GM12892 (cell line): ENCODE measurements around the gene KAT8.
"Not testable (repeated sequence)": the region's sequence is repeated elsewhere in the genome, so short reads cannot be mapped to it uniquely, and the experiment has no call there.

Experiments used
- DNase-seq: peaks from one replicate; pipeline ENCODE4 v3.0.0; 2011; ENCODE audit not compliant: insufficient read length
- FAIRE-seq: peaks from 2 replicates; lab custom pipeline; 2011; peaks lifted over from hg19 to GRCh38; lab: Jason Lieb, UNC
- POLR2A ChIP-seq: IDR thresholded peaks from 2 replicates; pipeline ENCODE4 v1.6.1; 2011; ENCODE audit warnings: low read depth, low read length, control low read depth
- POLR2AphosphoS5 ChIP-seq: IDR thresholded peaks from 2 replicates; pipeline ENCODE4 v1.6.1; 2011; ENCODE audit warnings: low read depth, low read length, control low read depth
- TAF1 ChIP-seq: IDR thresholded peaks from 2 replicates; pipeline ENCODE4 v1.6.1; 2011; ENCODE audit warnings: low read depth, mild to moderate bottlenecking, control low read depth, low read length, borderline replicate concordance

KAT8 gene

DNA sequence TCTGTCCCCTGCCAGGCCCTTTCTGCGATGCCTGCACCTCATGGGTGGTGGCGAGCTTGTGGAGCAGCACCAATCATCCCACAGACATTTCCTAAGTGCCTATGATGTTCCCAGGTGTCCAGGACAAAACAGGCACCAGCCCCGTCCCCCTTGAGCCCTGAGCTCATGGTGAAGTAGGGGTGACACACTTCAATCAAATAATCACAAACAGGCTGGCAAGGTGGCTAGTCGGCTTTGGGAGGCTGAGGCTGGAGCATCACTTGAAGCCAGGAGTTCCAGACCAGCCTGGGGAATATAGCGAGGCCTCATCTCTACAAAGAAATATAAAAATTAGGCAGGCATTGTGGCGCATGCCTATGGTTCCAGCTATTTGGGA, 18.8 kb downstream of the KAT8 start:
- TF ChIP-seq POLR2A (no peak), POLR2AphosphoS5 (no peak), TAF1 (no peak)
- FAIRE-seq (no peak), DNase-seq (no peak)

DNA sequence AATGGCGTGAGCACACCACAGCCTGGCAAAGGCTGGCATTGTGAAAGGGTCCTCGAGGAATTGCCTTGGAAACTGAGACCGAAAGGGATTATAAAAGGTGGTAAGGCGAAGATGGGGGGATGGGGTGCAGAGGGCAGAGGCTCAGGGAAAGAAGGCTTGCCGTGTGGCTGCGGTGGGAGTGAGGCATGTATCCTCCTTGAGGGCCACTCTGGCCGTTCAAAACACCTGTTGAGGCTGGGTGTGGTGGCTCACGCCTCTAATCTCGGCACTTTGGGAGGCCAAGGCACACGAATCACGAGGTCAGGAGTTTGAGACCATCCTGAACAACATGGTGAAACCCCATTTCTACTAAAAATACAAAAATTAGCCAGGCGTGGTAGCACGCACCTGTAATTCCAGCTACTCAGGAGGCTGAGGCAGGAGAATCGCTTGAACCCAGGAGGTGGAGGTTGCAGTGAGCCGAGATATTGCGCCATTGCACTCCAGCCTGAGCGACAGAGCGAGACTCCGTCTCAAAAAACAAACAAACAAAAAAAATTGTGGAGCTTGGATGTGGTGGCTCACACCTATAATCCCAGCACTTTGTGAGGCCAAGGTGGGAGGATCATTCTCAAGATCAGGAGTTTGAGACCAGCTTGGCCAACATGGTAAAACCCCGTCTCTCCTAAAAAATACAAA, 19.5 kb downstream of the KAT8 start:
- DNase-seq, FAIRE-seq: not testable (repeated sequence)

DNA sequence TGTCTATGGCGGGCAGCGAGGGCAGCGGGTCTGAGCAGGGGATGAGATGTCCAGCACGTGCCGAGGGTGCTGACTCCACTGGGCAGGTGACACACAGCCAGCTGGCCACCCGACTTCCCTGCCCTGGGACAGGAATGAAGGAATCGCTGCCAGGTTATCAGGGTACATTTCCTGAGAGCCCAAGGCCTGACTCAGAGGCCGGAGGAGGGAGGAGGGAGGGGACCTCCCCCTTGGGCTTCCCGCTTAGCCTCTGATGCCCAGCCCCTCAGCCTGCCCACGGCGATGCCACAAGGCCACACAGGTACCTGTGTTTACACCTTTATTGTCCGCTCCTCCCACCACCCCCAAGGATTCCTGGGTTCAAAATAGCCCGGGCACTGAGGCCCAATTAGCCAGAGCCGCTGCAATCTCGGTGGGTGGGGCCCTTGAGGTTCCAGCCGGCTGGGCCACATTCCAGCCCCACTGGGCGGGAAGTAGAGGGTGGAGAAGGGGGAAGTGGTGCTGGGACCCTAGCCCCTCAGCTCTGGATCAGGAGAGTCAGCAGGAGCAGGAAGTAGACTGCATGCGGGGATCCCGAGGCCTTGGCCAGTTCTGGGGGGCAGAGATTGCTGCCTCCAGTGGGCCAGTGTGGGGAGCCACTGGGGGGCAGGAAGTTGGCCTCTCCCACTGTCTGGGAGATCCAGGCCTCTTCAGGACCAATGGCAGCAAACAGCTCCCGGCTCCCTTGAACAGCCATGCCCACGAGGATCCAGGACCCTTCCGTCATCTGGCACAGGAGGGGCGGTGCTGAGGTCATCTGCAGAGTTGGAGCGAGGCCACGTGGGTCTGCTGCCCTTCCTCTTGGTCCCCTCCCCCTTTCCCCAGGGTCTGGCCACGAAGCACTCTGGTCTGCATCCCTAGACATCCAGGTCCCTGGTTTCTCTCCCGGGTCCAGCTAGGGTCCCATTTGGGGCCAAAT, 21.4 kb downstream of the KAT8 start:
- no peak for TF ChIP-seq POLR2AphosphoS5
- no peak for TF ChIP-seq POLR2A
- no peak for TF ChIP-seq TAF1
- FAIRE-seq, result no peak
- no peak for DNase-seq

DNA sequence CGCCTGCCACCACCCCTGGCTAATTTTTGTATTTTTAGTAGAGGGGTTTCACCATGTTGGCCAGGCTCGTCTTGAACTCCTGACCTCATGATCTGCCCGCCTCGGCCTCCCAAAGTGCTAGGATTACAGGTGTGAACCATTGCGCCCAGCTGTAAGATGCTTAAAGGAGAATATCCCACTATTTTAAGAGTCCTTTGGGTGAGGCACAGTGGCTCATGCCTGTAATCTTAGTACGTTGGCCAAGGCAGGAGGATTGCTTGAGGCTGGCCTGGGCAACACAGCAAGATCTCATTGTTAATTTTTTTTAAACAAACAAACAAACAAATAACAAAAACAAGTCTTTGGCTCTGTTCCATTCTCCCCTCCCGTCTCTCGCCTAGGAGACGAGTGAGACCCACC, 23.6 kb downstream of the KAT8 start:
- not testable (repeated sequence) for DNase-seq, FAIRE-seq

DNA sequence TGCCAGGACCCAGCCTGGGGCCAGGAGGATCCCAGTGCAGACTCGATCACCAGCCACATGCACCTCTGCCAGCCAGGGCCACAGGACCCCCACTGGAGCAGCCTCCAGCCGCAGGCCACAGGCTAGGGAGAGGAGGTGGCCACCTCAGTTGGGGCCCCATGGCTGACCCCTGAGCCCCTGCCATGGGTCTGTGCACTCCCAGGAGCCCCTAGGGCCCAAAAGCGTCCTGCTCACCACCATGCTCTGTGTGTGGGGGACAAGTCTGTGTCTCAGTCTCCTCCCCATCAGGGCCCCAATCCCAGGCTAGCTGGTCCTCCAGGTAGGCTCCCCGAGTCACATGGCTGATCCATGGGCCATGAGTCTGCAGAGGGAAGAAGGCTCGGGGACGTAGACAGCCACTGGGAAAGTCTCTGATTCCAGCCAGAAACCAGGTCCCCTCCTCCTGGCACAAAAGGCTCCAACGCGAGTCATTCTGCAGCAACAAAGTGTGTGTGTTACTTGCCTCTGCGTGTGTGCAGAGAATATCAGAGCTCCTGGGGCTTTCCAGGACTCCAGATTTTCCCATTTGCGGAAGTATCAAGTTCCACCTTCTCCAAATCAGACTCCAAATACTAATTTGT, 24.1 kb downstream of the KAT8 start:
- FAIRE-seq (no peak), DNase-seq (peak; percentile 46)
- TF ChIP-seq TAF1 (no peak), POLR2A (no peak), POLR2AphosphoS5 (no peak)

DNA sequence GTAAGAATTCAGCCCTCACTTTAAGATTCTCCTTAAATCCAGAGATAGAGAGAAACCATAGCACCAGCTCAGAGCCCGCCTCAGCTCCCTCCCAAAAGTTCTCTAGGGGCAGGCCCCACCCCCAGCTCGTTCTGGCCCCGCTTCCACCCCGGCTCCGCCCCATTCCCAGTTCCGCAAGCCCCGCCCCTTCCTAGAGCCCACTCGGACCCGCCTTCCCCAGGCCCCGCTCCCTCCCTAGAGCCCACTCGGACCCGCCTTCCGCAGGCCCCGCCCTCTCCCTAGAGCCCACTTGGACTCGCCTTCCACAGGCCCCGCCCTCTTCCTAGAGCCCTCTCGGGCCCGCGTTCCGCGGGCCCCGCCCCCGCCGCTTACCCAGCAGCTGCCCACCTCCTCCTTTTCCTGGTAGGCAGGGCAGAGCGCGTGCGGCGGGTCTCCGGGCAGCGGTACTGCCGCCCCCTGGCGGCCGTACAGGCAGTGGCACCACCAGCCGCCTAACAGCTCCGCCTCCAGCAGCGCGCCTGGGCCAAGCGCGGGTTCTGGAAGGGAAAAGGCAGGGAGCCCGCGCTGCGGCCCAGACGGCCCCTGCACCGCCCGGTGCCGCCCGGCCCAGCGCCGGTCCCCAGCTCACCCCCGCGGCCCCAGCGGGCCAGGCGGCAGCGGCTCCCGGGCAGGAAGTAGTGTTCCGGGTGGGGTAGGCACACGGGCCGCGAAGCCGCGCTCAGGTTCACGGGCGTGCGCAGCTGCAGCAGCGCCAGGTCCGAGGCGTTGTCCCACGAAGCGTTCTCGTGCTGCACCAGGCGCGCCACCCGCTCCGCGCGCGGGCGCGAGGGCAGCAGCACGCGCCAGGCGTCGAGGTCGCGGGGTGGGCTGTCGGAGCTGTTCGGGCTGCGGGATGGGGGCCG, 24.9 kb downstream of the KAT8 start:
- TF ChIP-seq TAF1, result no peak
- no peak for TF ChIP-seq POLR2AphosphoS5
- TF ChIP-seq POLR2A, result no peak
- DNase-seq, result peak; percentile 99
- peak; percentile 97 for FAIRE-seq

DNA sequence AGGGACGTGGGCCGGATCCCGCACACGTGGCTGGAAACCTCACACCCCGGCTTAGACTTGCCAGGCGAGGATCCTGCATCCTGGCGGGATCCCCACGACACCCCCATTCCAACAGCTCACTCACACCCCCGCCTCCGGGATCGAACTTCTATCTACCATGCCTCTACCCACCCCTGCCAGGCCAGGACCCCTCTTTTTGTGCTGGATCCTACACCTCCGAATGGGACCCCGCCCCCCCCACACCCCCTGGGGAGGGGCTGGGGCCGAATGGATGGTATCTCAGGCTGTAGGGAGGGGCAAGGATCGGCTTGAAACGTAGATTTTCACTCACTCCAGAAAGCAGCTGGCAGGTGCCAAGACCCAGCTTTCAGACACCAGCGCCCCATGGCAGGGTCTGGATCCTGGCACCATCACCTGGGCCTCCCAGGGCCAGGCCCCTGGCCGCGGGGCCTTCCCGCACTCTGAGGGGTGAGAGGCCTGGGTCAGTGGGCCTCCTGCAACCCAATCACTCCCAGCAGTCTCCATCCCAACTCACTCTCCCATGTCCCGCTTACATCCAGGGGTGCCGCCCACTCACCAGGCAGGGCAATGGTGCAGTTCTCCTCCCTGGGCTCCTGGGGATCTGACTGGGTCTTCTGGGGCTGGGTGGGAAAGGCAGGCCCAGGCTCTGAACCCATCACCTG, 25.7 kb downstream of the KAT8 start:
- DNase-seq, result no peak
- TF ChIP-seq TAF1 (no peak), POLR2AphosphoS5 (no peak), POLR2A (no peak)
- no peak for FAIRE-seq

DNA sequence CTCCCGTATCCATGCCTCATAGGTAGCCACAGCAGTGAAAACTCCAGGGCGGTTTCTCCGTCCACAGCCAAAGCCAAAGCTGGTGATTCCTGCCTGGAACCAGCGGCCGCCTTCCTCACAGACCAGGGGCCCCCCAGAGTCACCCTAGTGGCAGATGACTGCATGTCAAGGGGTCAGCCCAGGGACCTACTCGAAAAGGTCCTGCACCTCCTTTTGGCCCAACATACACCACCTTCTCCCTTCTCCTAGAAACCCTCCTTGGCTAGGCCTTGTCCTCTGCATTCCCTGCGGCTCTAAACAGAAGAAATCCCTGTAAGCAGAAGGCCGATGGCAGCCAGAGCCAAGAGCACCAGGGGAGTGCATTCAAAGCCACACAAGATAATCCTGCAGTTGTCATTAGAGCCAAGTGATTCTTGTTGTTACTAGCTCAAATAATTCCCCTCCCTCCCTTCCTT, 26.3 kb downstream of the KAT8 start:
- FAIRE-seq (no peak), DNase-seq (no peak)
- TF ChIP-seq POLR2AphosphoS5 (no peak), POLR2A (no peak), TAF1 (no peak)

DNA sequence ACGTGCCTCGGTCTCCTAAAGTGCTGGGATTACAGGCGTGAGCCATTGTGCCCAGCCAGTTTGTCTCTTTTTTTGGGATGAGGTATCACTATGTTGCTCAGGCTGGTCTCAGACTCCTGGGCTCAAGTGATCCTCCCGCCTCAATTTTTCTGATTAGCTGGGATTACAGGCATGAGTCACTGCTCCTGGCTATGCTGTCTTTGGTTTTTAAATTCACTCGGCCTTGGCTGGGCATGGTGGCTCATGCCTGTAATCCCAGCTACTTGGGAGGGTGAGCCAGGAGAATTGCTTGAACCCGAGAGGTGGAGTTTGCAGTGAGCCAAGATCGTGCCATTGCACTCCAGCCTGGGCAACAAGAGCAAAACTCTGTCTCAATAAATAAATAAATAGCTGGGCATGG, 27.0 kb downstream of the KAT8 start:
- not testable (repeated sequence) for DNase-seq, FAIRE-seq

DNA sequence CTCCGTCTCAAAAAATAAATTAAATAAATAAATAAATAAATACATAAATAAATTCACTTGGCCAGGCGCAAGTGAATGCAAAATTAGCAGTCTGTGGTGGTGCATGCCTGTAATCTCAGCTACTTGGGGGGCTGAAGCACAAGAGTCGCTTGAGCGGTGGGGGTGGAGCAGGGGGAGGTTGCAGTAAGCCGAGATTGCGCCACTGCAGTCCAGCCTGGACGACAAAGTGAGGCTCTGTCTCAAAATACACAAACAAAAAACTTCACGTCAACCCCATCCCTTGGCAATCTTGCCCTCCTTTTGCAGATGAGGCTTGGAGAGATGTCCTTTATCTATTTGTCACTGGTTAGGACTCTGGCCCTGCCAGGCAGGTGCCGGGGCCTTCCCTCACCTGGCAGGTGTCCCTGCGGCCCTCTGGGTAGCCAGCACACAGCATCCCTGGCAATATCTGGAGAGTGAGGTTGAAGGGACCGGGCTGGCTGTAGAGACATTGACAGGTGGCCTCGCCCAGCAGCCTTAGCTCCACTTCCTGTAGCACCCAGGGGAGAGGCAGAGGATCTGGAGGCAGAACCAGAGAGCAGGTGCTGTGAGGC, 28.0 kb downstream of the KAT8 start:
- TF ChIP-seq TAF1, result no peak
- TF ChIP-seq POLR2AphosphoS5, result no peak
- no peak for DNase-seq
- no peak for FAIRE-seq
